H1 (cell line): ENCODE data around the gene TCERG1L. TPM values are rescaled to one million over a fixed set of nuclear protein-coding genes. Genes with fewer than 3 reads are reported as not detected.

Experiments used
- CTCF ChIA-PET: fragments of 300-600 bp; sonication (Branson Sonifier 250); formaldehyde crosslinking; loops from one replicate; lab custom pipeline; 2021; ENCODE audit not compliant: partially characterized antibody; lab: Charles Lee
- POLR2A ChIA-PET: fragments of 300-600 bp; sonication (Branson Sonifier 250); formaldehyde crosslinking; loops from one replicate; lab custom pipeline; 2021; ENCODE audit warnings: inconsistent platforms; ENCODE audit not compliant: partially characterized antibody; lab: Charles Lee
- DNase-seq, 2 experiments: peaks; one replicate each; pipeline versions ENCODE4 v3.0.0 to v3.0.0-alpha.2; 2010 to 2022; ENCODE audit warnings: low spot score in 2 of 2, low read depth in 1 of 2, mixed read lengths in 1 of 2
- FAIRE-seq: peaks from 2 replicates; lab custom pipeline; 2011; peaks lifted over from hg19 to GRCh38; lab: Jason Lieb, UNC
- H2AFZ ChIP-seq: 2 replicates; pipeline ENCODE4 v1.8.1; 2012; ENCODE audit warnings: low read length, inconsistent platforms
- H2AK5ac ChIP-seq: 2 replicates; pipeline ENCODE4 v1.6.1; 2013; ENCODE audit warnings: low read depth, low read length
- H2BK120ac ChIP-seq: replicated peaks from 2 replicates; pipeline ENCODE3; 2013; ENCODE audit warnings: low read depth, low read length, inconsistent platforms
- H2BK12ac ChIP-seq: 2 replicates; pipeline ENCODE4 v1.6.1; 2013; ENCODE audit warnings: low read depth, low read length
- H2BK15ac ChIP-seq: 2 replicates; pipeline ENCODE4 v1.6.1; 2013; ENCODE audit warnings: low read length
- H2BK20ac ChIP-seq: 2 replicates; pipeline ENCODE4 v1.6.1; 2013; ENCODE audit warnings: low read length
- H2BK5ac ChIP-seq: 2 replicates; pipeline ENCODE4 v1.6.1; 2013; ENCODE audit warnings: low read depth, low read length
- H3K14ac ChIP-seq: 2 replicates; pipeline ENCODE4 v1.6.1; 2013; ENCODE audit warnings: inconsistent platforms; ENCODE audit not compliant: insufficient read length
- H3K18ac ChIP-seq: 2 replicates; pipeline ENCODE4 v1.6.1; 2013; ENCODE audit warnings: low read length; ENCODE audit errors: extremely low read depth
- H3K23ac ChIP-seq: 2 replicates; pipeline ENCODE4 v1.6.1; 2013; ENCODE audit warnings: inconsistent platforms; ENCODE audit not compliant: insufficient read length
- H3K23me2 ChIP-seq: 2 replicates; pipeline ENCODE4 v1.6.1; 2013; ENCODE audit warnings: low read depth, low read length
- H3K27ac ChIP-seq: 2 replicates; pipeline ENCODE4 v1.6.1; 2011; ENCODE audit warnings: low read depth, low read length, inconsistent platforms
- H3K27me3 ChIP-seq, 4 experiments: replicated peaks in 1 of 4; 1 replicate in 1 of 4; 2 replicates in 3 of 4; pipeline versions ENCODE4 v1.6.1 to v1.8.1; 2011 to 2013; ENCODE audit warnings: low read length in 3 of 4, mild to moderate bottlenecking in 3 of 4, inconsistent platforms in 2 of 4, mixed read lengths in 2 of 4, moderate library complexity in 1 of 4; ENCODE audit not compliant: control insufficient read depth in 3 of 4, insufficient read depth in 3 of 4; ENCODE audit errors: extremely low read depth in 1 of 4
- H3K36me3 ChIP-seq, 4 experiments: 2 replicates each; pipeline versions ENCODE4 v1.6.1 to v1.8.1; 2011 to 2013; ENCODE audit warnings: mild to moderate bottlenecking in 4 of 4, low read length in 3 of 4, moderate library complexity in 2 of 4, control low read depth in 1 of 4, inconsistent platforms in 1 of 4; ENCODE audit not compliant: insufficient read depth in 4 of 4, control insufficient read depth in 2 of 4
- H3K4ac ChIP-seq: replicated peaks from 2 replicates; pipeline ENCODE3; 2013; ENCODE audit warnings: low read length, low read depth, mixed read lengths, inconsistent platforms; ENCODE audit not compliant: insufficient read length
- H3K4me1 ChIP-seq, 4 experiments: replicated peaks in 1 of 4; 1 replicate in 1 of 4; 2 replicates in 3 of 4; pipeline versions ENCODE4 v1.6.1 to v1.8.1; 2011 to 2013; ENCODE audit warnings: low read length in 3 of 4, inconsistent platforms in 2 of 4, mixed read lengths in 1 of 4; ENCODE audit not compliant: insufficient read depth in 4 of 4, control insufficient read depth in 3 of 4
- H3K4me2 ChIP-seq, 2 experiments: 2 replicates each; pipeline versions ENCODE4 v1.6.1 to v1.8.1; 2011 to 2013; ENCODE audit warnings: low read depth in 2 of 2, low read length in 2 of 2, control low read depth in 1 of 2, inconsistent platforms in 1 of 2, mild to moderate bottlenecking in 1 of 2; ENCODE audit not compliant: insufficient read depth in 1 of 2
- H3K4me3 ChIP-seq, 4 experiments: fragments of 200-600, 300-600 bp in 1 of 4; sonication (generic), shearing (Covaris generic), sonication (Bioruptor Twin) in 1 of 4; 2 replicates each; pipeline versions ENCODE4 v1.5.1 to v1.8.1; 2011 to 2016; ENCODE audit warnings: low read length in 4 of 4, low read depth in 3 of 4, control low read depth in 2 of 4, inconsistent platforms in 2 of 4, mild to moderate bottlenecking in 2 of 4, mixed read lengths in 1 of 4, moderate library complexity in 1 of 4; ENCODE audit not compliant: insufficient read depth in 2 of 4; ENCODE audit errors: extremely low read depth in 1 of 4
- H3K56ac ChIP-seq: replicated peaks from 2 replicates; pipeline ENCODE3; 2013; ENCODE audit warnings: low read depth, mild to moderate bottlenecking, mixed read lengths, low read length, inconsistent platforms; ENCODE audit not compliant: insufficient read length
- H3K79me1 ChIP-seq: 2 replicates; pipeline ENCODE4 v1.6.1; 2013; ENCODE audit warnings: low read depth, low read length, control low read depth
- H3K79me2 ChIP-seq, 2 experiments: 2 replicates each; pipeline versions ENCODE4 v1.6.1 to v1.8.1; 2012 to 2013; ENCODE audit warnings: low read length in 2 of 2, mild to moderate bottlenecking in 2 of 2, inconsistent platforms in 1 of 2; ENCODE audit not compliant: insufficient read depth in 2 of 2, control insufficient read depth in 1 of 2
- H3K9ac ChIP-seq, 4 experiments: replicated peaks in 1 of 4; 1 replicate in 1 of 4; 2 replicates in 3 of 4; pipeline versions ENCODE4 v1.6.1 to v1.8.1; 2011 to 2013; ENCODE audit warnings: low read depth in 3 of 4, low read length in 3 of 4, control low read depth in 2 of 4, mild to moderate bottlenecking in 2 of 4, moderate library complexity in 2 of 4, inconsistent platforms in 1 of 4; ENCODE audit errors: extremely low read depth in 1 of 4
- H3K9me3 ChIP-seq, 2 experiments: 2 replicates each; pipeline versions ENCODE4 v1.6.1 to v1.8.1; 2012 to 2013; ENCODE audit warnings: mild to moderate bottlenecking in 2 of 2, moderate library complexity in 2 of 2, control low read depth in 1 of 2, inconsistent platforms in 1 of 2, low read depth in 1 of 2, low read length in 1 of 2, mixed read lengths in 1 of 2; ENCODE audit not compliant: insufficient read depth in 2 of 2
- H4K20me1 ChIP-seq, 2 experiments: replicated peaks in 1 of 2; 2 replicates each; pipeline versions ENCODE3 to v1.8.1; 2011 to 2013; ENCODE audit warnings: inconsistent platforms in 2 of 2, low read length in 2 of 2, mild to moderate bottlenecking in 1 of 2; ENCODE audit not compliant: insufficient read depth in 2 of 2, control insufficient read depth in 1 of 2
- H4K5ac ChIP-seq: 2 replicates; pipeline ENCODE4 v1.6.1; 2013; ENCODE audit warnings: low read length, low read depth, mixed read lengths, inconsistent platforms; ENCODE audit not compliant: insufficient read length
- H4K8ac ChIP-seq: 2 replicates; pipeline ENCODE4 v1.8.0; 2013; ENCODE audit warnings: mild to moderate bottlenecking, moderate library complexity, low read length, inconsistent platforms; ENCODE audit not compliant: insufficient read depth; ENCODE audit errors: extremely low read depth
- H4K91ac ChIP-seq: replicated peaks from 2 replicates; pipeline ENCODE3; 2013; ENCODE audit warnings: low read length, mixed read lengths, inconsistent platforms; ENCODE audit not compliant: insufficient read length
- NANOG ChIP-seq: IDR thresholded peaks from 2 replicates; pipeline ENCODE4 v1.6.1; 2011; ENCODE audit warnings: low read length, low read depth, mild to moderate bottlenecking, inconsistent platforms; ENCODE audit not compliant: insufficient read depth, poor library complexity, severe bottlenecking
- NRF1 ChIP-seq: IDR thresholded peaks from 2 replicates; pipeline ENCODE4 v1.6.1; 2011; ENCODE audit warnings: mild to moderate bottlenecking, low read depth, low read length, improper control_type of control experiment
- RNF2 ChIP-seq: fragments of 200-900, 300-1000 bp; sonication (generic); IDR thresholded peaks from 2 replicates; pipeline ENCODE4 v1.7.1; 2016; ENCODE audit warnings: borderline replicate concordance, low read depth, mild to moderate bottlenecking, antibody characterized with exemption, low read length; ENCODE audit not compliant: poor library complexity, severe bottlenecking; ENCODE audit errors: missing control alignments
- SIRT6 ChIP-seq: IDR thresholded peaks from one replicate; pipeline ENCODE4 v1.7.1; 2012; ENCODE audit warnings: low read length, inconsistent platforms
- WGBS, 2 experiments: shearing (Covaris generic) in 1 of 2; methylation state at CpG; one replicate each; pipeline versions ENCODE4 v1.1.6 to v1.1.7; 2013 to 2015; ENCODE audit warnings: low lambda C conversion rate in 2 of 2, mixed read lengths in 2 of 2, inconsistent platforms in 1 of 2, low coverage in 1 of 2, missing lambda C conversion rate in 1 of 2; ENCODE audit not compliant: insufficient replicate concordance in 2 of 2, insufficient coverage in 1 of 2, insufficient read length in 1 of 2; ENCODE audit errors: extremely low coverage in 1 of 2, missing lambda C conversion rate in 1 of 2; 5-methylcytosine and 5-hydroxymethylcytosine counted together
- polyA plus RNA-seq, 7 experiments: library from polyadenylated mRNA; depleted of rRNA in 3 of 7; stranded (reverse) in 5 of 7; unstranded in 2 of 7; fragments of >200 nt in 5 of 7; fragments of 200-250 nt in 2 of 7; gene quantifications; 1 replicate in 5 of 7; 2 replicates in 1 of 7; 4 replicates in 1 of 7; pipeline versions ENCODE4 v1.2.1 to v1.2.3, GENCODE V29; 2011 to 2013; ENCODE audit warnings: missing spikeins in 2 of 7, mixed read lengths in 2 of 7
- total RNA-seq: library from RNA; stranded (reverse); fragmentation: NEBNext Ultra II Directional; extraction: Animal tissue kit (Norgen Biotek cat#: 25700); gene quantifications from 2 replicates; pipeline ENCODE4 v1.2.1, GENCODE V29; 2021

TCERG1L gene
- total and polyA plus RNA-seq, 2 of the 8 experiments (the other 6 are each of a cell fraction or from before 2014, with no cell fraction given), result 3.9 to 6.9 TPM

GRCh38 chr10:131266936-131267813 is 44.3 kb downstream of the TCERG1L start:
- no peak overlapping the region for H2BK12ac ChIP-seq
- no peaks in the 10 kb centered on the region for H3K9me3 ChIP-seq
- H3K4me2 ChIP-seq, result no peak overlapping the region
- H2BK120ac ChIP-seq, result no peak overlapping the region
- no peak overlapping the region for H3K18ac ChIP-seq
- no peaks in the 10 kb centered on the region for H3K79me1 ChIP-seq
- no peak overlapping the region for H4K5ac ChIP-seq
- H3K23me2 ChIP-seq, result no peaks in the 10 kb centered on the region
- H3K23ac ChIP-seq, result no peak overlapping the region
- no peaks in the 10 kb centered on the region; a peak in 1 of 7 replicates for H3K4me1 ChIP-seq
- no peak overlapping the region for H2BK15ac ChIP-seq
- no peak overlapping the region for H3K9ac ChIP-seq
- H4K20me1 ChIP-seq, result no peaks in the 10 kb centered on the region
- ChIA-PET CTCF (interaction anchor here (1.1 kb wide), 1 partner anchor 9 kb away, joined by 3 read pairs; no protein-coding TSS in a partner anchor), POLR2A (no interaction called here)
- 89% methylated on average over 12 of the region's 14 CpGs; no CpG with 5 or more reads in 1 of the 2 experiments for WGBS, 2 experiments
- no peak overlapping the region for H3K27ac ChIP-seq
- no peak overlapping the region for H3K4me3 ChIP-seq
- H3K36me3 ChIP-seq, result no peaks in the 10 kb centered on the region
- no peak overlapping the region for H4K8ac ChIP-seq
- no peaks in the 10 kb centered on the region for H3K27me3 ChIP-seq
- H4K91ac ChIP-seq, result no peak overlapping the region
- H3K14ac ChIP-seq, result no peak overlapping the region
- FAIRE-seq, result no peak
- H3K4ac ChIP-seq, result no peak overlapping the region
- DNase-seq, result no peak
- H3K56ac ChIP-seq, result no peak overlapping the region
- H2BK20ac ChIP-seq, result no peak overlapping the region
- H2BK5ac ChIP-seq, result no peak overlapping the region
- no peak overlapping the region for H2AK5ac ChIP-seq
- H3K79me2 ChIP-seq, result no peaks in the 10 kb centered on the region
- no peak overlapping the region for H2AFZ ChIP-seq
- no peak for TF ChIP-seq NANOG
- no peak for TF ChIP-seq NRF1
- no peak for TF ChIP-seq SIRT6
- no peak for TF ChIP-seq RNF2
